Activated CD8-positive, alpha-beta T cell treated with anti-CD3 and anti-CD28 coated beads, Interleukin-2, amount 10 ng/mL, durations not matched to agents 7 days and 5 days (primary cell): Measurements from ENCODE around the gene NOMO2. TPM values are rescaled to one million over a fixed set of nuclear protein-coding genes. Genes with fewer than 3 reads are reported as not detected.
"Not testable (repeated sequence)": the region's sequence is repeated elsewhere in the genome, so short reads cannot be mapped to it uniquely, and the experiment has no call there.

ENCODE experiments used
- ATAC-seq: fragments of 150-1000 bp; cut with Tn5 transposase; one replicate; pipeline ENCODE4 v1.10.0; 2021; ENCODE audit warnings: moderate library complexity
- CTCF ChIA-PET: fragments of 350-600 bp; sonication (Branson Sonifier 250); formaldehyde crosslinking; loops from one replicate; lab custom pipeline; 2021; ENCODE audit warnings: antibody characterized with exemption; lab: Charles Lee
- POLR2A ChIA-PET: fragments of 350-600 bp; sonication (Branson Sonifier 250); formaldehyde crosslinking; loops from one replicate; lab custom pipeline; 2021; ENCODE audit warnings: antibody characterized with exemption; lab: Charles Lee
- DNase-seq: peaks from one replicate; pipeline ENCODE4 v3.0.0-alpha.2; 2020
- H3K27ac Mint-ChIP-seq: one replicate; pipeline ENCODE4 v1.8.0; 2021; ENCODE audit warnings: mild to moderate bottlenecking, mixed read lengths
- H3K27me3 Mint-ChIP-seq: one replicate; pipeline ENCODE4 v1.8.0; 2021; ENCODE audit warnings: low read depth, mixed read lengths
- H3K36me3 Mint-ChIP-seq: one replicate; pipeline ENCODE4 v1.8.0; 2021; ENCODE audit warnings: low read depth, mixed read lengths
- H3K4me1 Mint-ChIP-seq: one replicate; pipeline ENCODE4 v1.8.0; 2021; ENCODE audit warnings: low read depth, mixed read lengths
- H3K4me3 Mint-ChIP-seq: one replicate; pipeline ENCODE4 v1.8.0; 2021; ENCODE audit warnings: mild to moderate bottlenecking, mixed read lengths
- H3K9me3 Mint-ChIP-seq: one replicate; pipeline ENCODE4 v1.8.0; 2022; ENCODE audit warnings: mixed read lengths; ENCODE audit not compliant: insufficient read depth
- total RNA-seq, 2 experiments: library from RNA; stranded (reverse); gene quantifications; one replicate each; pipeline ENCODE4 v1.2.3, GENCODE V29; 2021

NOMO2 gene, protein sequence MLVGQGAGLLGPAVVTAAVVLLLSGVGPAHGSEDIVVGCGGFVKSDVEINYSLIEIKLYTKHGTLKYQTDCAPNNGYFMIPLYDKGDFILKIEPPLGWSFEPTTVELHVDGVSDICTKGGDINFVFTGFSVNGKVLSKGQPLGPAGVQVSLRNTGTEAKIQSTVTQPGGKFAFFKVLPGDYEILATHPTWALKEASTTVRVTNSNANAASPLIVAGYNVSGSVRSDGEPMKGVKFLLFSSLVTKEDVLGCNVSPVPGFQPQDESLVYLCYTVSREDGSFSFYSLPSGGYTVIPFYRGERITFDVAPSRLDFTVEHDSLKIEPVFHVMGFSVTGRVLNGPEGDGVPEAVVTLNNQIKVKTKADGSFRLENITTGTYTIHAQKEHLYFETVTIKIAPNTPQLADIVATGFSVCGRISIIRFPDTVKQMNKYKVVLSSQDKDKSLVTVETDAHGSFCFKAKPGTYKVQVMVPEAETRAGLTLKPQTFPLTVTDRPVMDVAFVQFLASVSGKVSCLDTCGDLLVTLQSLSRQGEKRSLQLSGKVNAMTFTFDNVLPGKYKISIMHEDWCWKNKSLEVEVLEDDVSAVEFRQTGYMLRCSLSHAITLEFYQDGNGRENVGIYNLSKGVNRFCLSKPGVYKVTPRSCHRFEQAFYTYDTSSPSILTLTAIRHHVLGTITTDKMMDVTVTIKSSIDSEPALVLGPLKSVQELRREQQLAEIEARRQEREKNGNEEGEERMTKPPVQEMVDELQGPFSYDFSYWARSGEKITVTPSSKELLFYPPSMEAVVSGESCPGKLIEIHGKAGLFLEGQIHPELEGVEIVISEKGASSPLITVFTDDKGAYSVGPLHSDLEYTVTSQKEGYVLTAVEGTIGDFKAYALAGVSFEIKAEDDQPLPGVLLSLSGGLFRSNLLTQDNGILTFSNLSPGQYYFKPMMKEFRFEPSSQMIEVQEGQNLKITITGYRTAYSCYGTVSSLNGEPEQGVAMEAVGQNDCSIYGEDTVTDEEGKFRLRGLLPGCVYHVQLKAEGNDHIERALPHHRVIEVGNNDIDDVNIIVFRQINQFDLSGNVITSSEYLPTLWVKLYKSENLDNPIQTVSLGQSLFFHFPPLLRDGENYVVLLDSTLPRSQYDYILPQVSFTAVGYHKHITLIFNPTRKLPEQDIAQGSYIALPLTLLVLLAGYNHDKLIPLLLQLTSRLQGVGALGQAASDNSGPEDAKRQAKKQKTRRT
- 10 to 100 TPM; 89.4 to 97.8 TPM for total RNA-seq

DNA sequence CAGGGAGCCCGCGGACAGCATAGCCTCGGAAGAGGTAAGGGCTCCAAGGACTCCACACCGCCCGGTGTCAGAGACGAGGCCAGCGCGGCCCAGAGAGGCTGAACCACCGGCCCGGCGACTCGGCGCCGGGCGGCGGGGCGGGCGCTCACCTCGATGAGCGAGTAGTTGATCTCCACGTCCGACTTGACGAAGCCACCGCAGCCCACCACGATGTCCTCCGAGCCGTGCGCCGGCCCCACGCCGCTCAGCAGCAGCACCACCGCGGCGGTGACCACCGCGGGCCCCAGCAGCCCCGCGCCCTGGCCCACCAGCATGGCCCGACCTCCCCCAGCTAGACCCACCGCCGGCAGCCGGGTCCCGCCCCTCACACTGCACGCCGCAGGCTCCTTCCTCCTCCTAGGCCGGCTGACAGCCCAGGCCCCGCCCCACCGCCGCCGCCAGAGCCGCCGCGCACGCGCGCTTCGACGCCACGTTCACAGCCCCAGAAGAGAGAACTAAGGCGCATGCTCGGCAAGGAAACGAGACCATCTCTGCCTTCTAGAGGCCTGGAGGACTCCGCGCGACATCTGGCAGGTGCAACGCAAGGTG, at the start of gene NOMO2:
TSS of gene NOMO2 (minus strand) at position 371 of the 588 bp plus-strand sequence. CDS start at position 314, 57 bp downstream.
- ATAC-seq (peak; percentile 97), DNase-seq (peak; percentile 93)
- Mint-ChIP-seq H3K36me3 (peaks cover 11% of the 10 kb centered on the region), H3K4me1 (peaks cover 16% of the 10 kb centered on the region), H3K4me3 (peak within 1 kb of the TSS; percentile 72), H3K27ac (peak within 1 kb of the TSS; percentile 61)
- H3K9me3 Mint-ChIP-seq, CTCF ChIA-PET, H3K27me3 Mint-ChIP-seq, POLR2A ChIA-PET: not testable (repeated sequence)

DNA sequence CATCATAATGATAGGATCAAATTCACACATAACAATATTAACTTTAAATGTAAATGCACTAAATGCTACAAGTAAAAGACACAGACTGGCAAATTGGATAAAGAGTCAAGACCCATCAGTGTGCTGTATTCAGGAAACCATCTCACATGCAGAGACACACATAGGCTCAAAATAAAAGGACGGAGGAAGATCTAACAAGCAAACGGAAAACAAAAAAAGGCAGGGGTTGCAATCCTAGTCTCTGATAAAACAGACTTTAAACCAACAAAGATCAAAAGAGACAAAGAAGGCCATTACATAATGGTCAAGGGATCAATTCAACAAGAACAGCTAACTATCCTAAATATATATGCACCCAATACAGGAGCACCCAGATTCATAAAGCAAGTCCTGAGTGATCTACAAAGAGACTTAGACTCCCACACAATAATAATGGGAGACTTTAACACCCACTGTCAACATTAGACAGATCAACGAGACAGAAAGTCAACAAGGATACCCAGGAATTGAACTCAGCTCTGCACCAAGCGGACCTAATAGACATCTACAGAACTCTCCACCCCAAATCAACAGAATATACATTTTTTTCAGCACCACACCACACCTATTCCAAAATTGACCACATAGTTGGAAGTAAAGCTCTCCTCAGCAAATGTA, 48.4 kb upstream of the NOMO2 start:
- H3K4me1 Mint-ChIP-seq, H3K36me3 Mint-ChIP-seq, H3K27ac Mint-ChIP-seq, ATAC-seq, H3K9me3 Mint-ChIP-seq, CTCF ChIA-PET, H3K4me3 Mint-ChIP-seq, DNase-seq, POLR2A ChIA-PET, H3K27me3 Mint-ChIP-seq: not testable (repeated sequence)

DNA sequence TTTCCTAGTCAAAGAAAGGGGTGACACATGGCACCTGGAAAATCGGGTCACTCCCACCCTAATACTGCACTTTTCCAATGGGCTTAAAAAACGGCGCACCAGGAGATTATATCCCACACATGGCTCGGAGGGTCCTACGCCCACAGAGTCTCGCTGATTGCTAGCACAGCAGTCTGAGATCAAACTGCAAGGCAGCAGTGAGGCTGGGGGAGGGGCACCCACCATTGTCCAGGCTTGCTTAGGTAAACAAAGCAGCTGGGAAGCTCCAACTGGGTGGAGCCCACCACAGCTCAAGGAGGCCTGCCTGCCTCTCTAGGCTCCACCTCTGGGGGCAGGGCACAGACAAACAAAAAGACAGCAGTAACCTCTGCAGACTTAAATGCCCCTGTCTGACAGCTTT, 46.4 kb upstream of the NOMO2 start:
- H3K27ac Mint-ChIP-seq, H3K9me3 Mint-ChIP-seq: not testable (repeated sequence)

DNA sequence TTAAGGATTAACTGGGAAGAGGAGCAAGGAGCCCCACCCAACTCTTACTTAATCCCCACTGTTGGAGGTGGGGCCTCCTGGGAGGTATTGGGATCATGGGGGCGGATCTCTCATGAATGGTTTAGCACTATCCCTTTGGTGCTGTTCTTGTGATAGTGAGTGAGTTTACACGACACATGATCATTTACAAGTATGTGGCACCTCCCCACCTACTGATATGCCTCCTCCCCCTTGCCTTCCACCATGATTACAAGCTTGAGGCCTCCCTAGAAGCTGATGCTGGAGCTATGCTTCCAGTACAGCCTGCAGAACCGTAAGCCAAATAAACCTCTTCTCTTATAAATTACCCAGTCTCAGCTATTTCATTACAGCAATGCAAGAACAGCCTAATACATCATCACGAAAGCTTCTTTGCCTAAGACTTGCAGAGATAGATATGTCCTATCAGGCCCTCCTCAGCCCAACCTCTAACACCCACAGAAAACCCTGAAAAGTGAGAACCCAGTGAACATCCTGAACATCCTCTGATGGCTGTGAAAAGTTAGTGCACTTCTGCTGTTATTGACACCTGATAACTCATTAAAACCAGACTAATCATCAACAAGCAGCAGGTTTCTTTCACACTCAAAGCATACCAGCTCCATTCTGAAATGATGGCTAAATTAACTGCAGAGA, 41.8 kb upstream of the NOMO2 start:
- CTCF ChIA-PET, H3K36me3 Mint-ChIP-seq, H3K4me3 Mint-ChIP-seq, DNase-seq, H3K27me3 Mint-ChIP-seq, H3K9me3 Mint-ChIP-seq, ATAC-seq, H3K27ac Mint-ChIP-seq, H3K4me1 Mint-ChIP-seq, POLR2A ChIA-PET: not testable (repeated sequence)

More for the DNA sequence above, 46.4 kb upstream of the NOMO2 start:
- H3K4me1 Mint-ChIP-seq, CTCF ChIA-PET, DNase-seq, H3K27me3 Mint-ChIP-seq, ATAC-seq, H3K4me3 Mint-ChIP-seq, POLR2A ChIA-PET, H3K36me3 Mint-ChIP-seq: not testable (repeated sequence)

DNA sequence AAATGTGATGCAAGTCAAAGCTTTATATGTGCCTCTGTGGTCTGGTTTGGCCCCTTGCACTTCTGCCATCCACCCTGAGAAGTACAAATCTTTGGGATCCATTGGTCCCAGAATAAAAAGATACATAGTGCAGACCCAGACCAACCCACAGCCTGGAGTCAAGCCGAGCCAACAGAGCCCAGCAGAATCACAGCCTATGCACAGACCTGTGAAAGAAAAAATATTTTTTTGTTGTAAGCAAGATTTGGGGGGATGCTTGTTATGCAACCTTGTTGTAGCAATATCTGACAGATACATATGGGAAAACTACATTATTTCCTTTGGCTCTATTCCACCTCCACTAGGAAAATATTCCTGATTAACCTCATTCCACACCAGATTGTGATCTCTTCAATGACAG, 36.7 kb upstream of the NOMO2 start:
- POLR2A ChIA-PET, H3K27me3 Mint-ChIP-seq, ATAC-seq, CTCF ChIA-PET, H3K36me3 Mint-ChIP-seq, DNase-seq, H3K9me3 Mint-ChIP-seq, H3K4me1 Mint-ChIP-seq, H3K27ac Mint-ChIP-seq, H3K4me3 Mint-ChIP-seq: not testable (repeated sequence)

DNA sequence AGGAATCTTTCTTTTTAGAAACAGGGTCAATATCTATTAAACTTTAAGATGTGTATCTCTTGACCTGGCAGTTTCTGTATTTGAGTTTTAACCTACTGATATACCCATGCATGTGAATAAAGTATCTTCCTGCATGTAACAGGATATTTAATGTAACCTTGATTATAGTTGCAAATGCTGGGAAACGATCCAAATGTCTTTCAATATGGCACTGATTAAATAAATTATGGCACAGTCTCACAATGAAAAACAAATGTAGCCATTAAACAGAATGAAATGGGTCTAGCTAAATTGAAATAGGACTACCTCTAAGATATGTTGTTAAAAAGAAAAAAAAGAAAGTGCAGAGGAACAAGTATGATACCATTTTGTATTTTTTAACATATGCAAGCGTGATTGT, 35.8 kb upstream of the NOMO2 start:
- POLR2A ChIA-PET, H3K27ac Mint-ChIP-seq, H3K4me3 Mint-ChIP-seq, DNase-seq, H3K27me3 Mint-ChIP-seq, H3K4me1 Mint-ChIP-seq, ATAC-seq, H3K9me3 Mint-ChIP-seq, CTCF ChIA-PET, H3K36me3 Mint-ChIP-seq: not testable (repeated sequence)

DNA sequence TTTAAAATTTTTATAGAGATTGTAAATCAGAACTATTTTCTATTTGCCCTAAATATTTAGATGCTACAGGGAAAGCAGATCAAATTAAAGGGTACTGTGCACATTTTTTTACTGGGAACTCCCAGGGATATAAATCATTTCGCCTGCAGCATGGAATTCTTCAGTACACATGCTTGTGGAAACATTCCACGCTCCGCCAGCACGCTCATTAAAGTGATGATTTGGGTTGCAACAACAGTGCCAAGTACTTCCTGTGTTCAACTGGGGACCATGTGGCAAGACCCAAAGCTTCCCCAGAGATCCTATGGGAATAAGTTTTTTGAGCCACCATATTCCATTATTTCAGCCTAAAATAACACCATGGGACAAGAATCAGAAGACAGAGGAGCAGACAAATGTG, 35.4 kb upstream of the NOMO2 start:
- DNase-seq, POLR2A ChIA-PET, H3K9me3 Mint-ChIP-seq, ATAC-seq, H3K36me3 Mint-ChIP-seq, H3K4me3 Mint-ChIP-seq, H3K4me1 Mint-ChIP-seq, H3K27ac Mint-ChIP-seq, H3K27me3 Mint-ChIP-seq, CTCF ChIA-PET: not testable (repeated sequence)

DNA sequence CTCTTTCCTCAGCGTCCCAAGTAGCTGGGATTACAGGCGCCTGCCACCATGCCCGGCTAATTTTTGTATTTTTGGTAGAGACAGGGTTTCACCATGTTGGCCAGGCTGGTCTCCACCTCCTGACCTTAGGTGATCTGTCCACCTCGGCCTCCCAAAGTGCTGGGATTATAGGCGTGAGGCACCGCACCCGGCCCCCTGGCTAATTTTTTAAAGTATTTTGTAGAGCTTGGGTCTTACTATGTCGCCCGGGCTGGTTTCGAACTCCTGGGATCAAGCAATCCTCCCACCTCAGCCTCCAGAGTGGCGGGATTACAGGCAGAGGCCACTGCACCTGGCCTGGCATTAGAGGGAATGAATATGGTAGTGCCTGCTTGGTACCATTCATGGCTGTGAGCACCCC, 33.9 kb upstream of the NOMO2 start:
- H3K27me3 Mint-ChIP-seq, POLR2A ChIA-PET, H3K4me3 Mint-ChIP-seq, H3K4me1 Mint-ChIP-seq, H3K27ac Mint-ChIP-seq, H3K36me3 Mint-ChIP-seq, H3K9me3 Mint-ChIP-seq, DNase-seq, CTCF ChIA-PET, ATAC-seq: not testable (repeated sequence)

DNA sequence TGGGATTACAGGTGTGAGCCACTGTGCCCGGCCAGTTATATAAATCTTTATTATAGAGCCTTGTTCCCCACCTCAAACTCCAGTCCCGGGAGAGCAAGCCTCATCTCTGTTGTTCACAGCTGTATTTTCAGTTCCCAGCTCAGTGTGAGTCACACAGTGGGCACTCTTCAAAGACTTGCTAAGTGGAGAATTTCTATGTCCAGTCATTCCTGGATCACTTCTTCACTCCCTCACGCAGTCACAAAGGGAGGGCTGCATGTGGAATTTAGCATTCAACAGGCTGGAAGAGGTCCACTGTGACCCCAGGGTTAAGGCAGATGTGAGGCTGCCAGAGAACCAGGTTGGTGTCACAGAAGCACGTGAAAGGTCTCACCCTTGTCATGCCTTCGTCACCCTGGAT, 33.0 kb upstream of the NOMO2 start:
- POLR2A ChIA-PET, H3K36me3 Mint-ChIP-seq, H3K27me3 Mint-ChIP-seq, H3K9me3 Mint-ChIP-seq, DNase-seq, CTCF ChIA-PET, H3K4me3 Mint-ChIP-seq, ATAC-seq, H3K4me1 Mint-ChIP-seq, H3K27ac Mint-ChIP-seq: not testable (repeated sequence)

DNA sequence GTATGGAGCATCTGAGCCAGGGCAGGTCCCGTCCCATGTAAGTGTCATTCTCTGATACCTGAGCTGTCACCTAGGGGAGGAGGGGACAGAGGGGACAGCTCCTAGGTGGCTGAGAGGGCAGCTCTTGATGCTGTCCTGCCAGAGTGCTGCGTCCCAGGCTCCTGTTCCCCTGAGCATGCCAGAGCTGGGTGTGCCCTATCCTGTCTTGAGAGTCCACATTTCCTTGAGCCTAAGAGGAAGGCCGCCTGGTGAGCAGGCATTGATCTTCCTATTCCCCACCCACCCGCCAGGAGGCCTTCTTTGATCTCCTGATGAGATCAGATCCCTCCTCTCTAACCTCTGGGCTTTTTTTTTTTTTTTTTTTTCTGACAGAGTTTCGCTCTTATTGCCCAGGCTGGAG, 32.0 kb upstream of the NOMO2 start:
- H3K4me3 Mint-ChIP-seq, H3K27ac Mint-ChIP-seq, ATAC-seq, CTCF ChIA-PET, POLR2A ChIA-PET, DNase-seq, H3K27me3 Mint-ChIP-seq, H3K36me3 Mint-ChIP-seq, H3K9me3 Mint-ChIP-seq, H3K4me1 Mint-ChIP-seq: not testable (repeated sequence)

DNA sequence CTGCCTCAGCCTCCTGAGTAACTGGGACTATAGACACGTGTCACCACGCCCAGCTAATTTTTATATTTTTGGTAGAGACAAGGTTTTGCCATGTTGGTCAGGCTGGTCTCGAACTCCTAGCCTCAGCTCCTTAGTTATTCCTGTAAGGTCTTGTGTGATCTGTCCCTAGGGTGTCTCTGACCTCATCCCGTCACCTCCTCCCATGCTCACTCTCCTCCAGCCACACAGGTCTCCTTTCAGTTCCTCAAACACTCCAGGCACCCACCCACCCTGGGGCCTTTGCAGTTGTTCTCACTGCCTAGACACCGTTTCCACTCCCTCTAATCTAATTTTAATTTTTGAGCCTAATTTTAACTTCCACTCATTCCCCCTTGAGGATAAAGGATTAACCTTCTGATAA, 31.1 kb upstream of the NOMO2 start:
- H3K9me3 Mint-ChIP-seq, result not testable (repeated sequence)

More for the DNA sequence above, 31.1 kb upstream of the NOMO2 start:
- H3K27me3 Mint-ChIP-seq, ATAC-seq, H3K36me3 Mint-ChIP-seq, CTCF ChIA-PET, H3K27ac Mint-ChIP-seq, H3K4me3 Mint-ChIP-seq, DNase-seq, POLR2A ChIA-PET, H3K4me1 Mint-ChIP-seq: not testable (repeated sequence)
